ENCODE data around the gene ETNPPL.
"Not testable (repeated sequence)": the region's sequence is repeated elsewhere in the genome, so short reads cannot be mapped to it uniquely, and the experiment has no call there.

The ETNPPL gene

GRCh38 chr4:108754327-108754726 lies 8.5 kb downstream of the ETNPPL start:
- DNase-seq, result no peak

GRCh38 chr4:108751321-108751720 lies 11.5 kb downstream of the ETNPPL start:
- DNase-seq, result no peak

GRCh38 chr4:108749119-108749518 lies 13.7 kb downstream of the ETNPPL start:
- no peak for DNase-seq

- DNase-seq, result no peak
Measured at GRCh38 chr4:108746511-108746910, 16.3 kb downstream of the ETNPPL start.

GRCh38 chr4:108744307-108744706 lies 18.5 kb downstream of the ETNPPL start:
- DNase-seq, result no peak

- DNase-seq, result no peak
Measured at GRCh38 chr4:108742451-108743420, 20.1 kb downstream of the ETNPPL start.

GRCh38 chr4:108738003-108738706 lies 24.7 kb downstream of the ETNPPL start:
- no peak for DNase-seq

GRCh38 chr4:108731006-108731405 lies 31.8 kb downstream of the ETNPPL start:
- DNase-seq, result no peak

- DNase-seq, result no peak
Measured at GRCh38 chr4:108730579-108730978, 32.3 kb downstream of the ETNPPL start.

GRCh38 chr4:108729731-108730130 lies 33.1 kb downstream of the ETNPPL start:
- no peak for DNase-seq

- DNase-seq, result no peak
Measured at GRCh38 chr4:108725457-108725856, 37.4 kb downstream of the ETNPPL start.

- no peak for DNase-seq
Measured at GRCh38 chr4:108717386-108717785, 45.5 kb downstream of the ETNPPL start.

GRCh38 chr4:108716340-108716739 lies 46.5 kb downstream of the ETNPPL start:
- DNase-seq, result no peak

GRCh38 chr4:108714880-108715279 lies 48.0 kb downstream of the ETNPPL start:
- DNase-seq, result no peak

GRCh38 chr4:108710578-108710977 lies 52.3 kb downstream of the ETNPPL start:
- DNase-seq, result not testable (repeated sequence)

- DNase-seq, result no peak
Measured at GRCh38 chr4:108709722-108710121, 53.1 kb downstream of the ETNPPL start.

- DNase-seq, result no peak
Measured at GRCh38 chr4:108709234-108709633, 53.6 kb downstream of the ETNPPL start.

GRCh38 chr4:108706289-108706688 lies 56.6 kb downstream of the ETNPPL start:
- no peak for DNase-seq

GRCh38 chr4:108703966-108704365 lies 58.9 kb downstream of the ETNPPL start:
- no peak for DNase-seq

GRCh38 chr4:108703370-108703769 lies 59.5 kb downstream of the ETNPPL start:
- no peak for DNase-seq

- no peak for DNase-seq
Measured at GRCh38 chr4:108702960-108703359, 59.9 kb downstream of the ETNPPL start.

GRCh38 chr4:108700081-108700757 lies 62.6 kb downstream of the ETNPPL start:
- no peak for DNase-seq

GRCh38 chr4:108696160-108696559 lies 66.7 kb downstream of the ETNPPL start:
- no peak for DNase-seq
